Mammary epithelial cell (primary cell): ENCODE data around the gene LTBR.

Experiments
- EZH2 ChIP-seq: IDR thresholded peaks from 2 replicates; pipeline ENCODE4 v1.6.1; 2012; ENCODE audit warnings: low read length, inconsistent platforms, borderline replicate concordance
- TF ChIP-seq, protein P1 (sequence below), 2 donors: IDR thresholded peaks in 1 of 2; conservative IDR thresholded peaks in 1 of 2; 2 replicates each; pipeline ENCODE4 v1.5.1; 2011 to 2012; ENCODE audit warnings: inconsistent platforms in 2 of 2, low read length in 2 of 2, mild to moderate bottlenecking in 2 of 2, control low read depth in 1 of 2, low read depth in 1 of 2; ENCODE audit not compliant: insufficient read depth in 1 of 2; ENCODE audit errors: extremely low read depth in 1 of 2

DNA sequence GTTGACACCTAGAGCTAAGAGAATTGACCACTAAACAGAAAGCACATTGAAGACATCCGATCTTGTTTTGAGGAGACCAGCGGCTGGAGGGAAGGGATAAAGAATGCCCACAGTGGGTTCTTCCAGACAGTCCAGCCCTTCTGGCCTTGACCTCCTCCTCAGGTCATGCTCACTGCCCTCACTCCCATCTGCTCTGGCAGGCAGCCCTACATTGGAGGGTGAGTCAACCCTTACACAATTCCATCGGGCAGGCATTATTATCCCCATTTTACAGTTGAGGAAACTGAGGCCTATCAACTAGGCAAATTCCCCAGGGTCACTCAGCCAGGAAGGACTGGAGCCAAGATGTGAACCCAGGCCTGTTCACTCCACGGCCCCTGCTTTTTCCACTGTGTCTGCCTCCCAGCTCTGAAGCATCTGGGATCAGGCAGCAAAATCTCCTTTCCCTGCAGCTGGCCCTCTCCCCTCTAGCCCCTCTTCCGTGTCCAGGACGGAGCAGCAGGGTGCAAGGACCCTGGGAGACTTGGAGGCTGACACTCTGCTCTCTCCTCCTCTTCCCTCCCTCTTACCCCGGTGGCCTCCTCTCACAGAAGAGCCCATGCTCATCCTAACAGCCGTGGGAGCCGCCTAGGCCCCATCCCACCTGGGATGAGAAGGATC lies 13.9 kb upstream of the LTBR start:
- TF ChIP-seq, protein P1, sequence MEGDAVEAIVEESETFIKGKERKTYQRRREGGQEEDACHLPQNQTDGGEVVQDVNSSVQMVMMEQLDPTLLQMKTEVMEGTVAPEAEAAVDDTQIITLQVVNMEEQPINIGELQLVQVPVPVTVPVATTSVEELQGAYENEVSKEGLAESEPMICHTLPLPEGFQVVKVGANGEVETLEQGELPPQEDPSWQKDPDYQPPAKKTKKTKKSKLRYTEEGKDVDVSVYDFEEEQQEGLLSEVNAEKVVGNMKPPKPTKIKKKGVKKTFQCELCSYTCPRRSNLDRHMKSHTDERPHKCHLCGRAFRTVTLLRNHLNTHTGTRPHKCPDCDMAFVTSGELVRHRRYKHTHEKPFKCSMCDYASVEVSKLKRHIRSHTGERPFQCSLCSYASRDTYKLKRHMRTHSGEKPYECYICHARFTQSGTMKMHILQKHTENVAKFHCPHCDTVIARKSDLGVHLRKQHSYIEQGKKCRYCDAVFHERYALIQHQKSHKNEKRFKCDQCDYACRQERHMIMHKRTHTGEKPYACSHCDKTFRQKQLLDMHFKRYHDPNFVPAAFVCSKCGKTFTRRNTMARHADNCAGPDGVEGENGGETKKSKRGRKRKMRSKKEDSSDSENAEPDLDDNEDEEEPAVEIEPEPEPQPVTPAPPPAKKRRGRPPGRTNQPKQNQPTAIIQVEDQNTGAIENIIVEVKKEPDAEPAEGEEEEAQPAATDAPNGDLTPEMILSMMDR (conservative IDR thresholded peaks at IDR 0.05 in 1 of 2, IDR thresholded peaks at IDR 0.05 in 1 of 2; ENCODE audit: extremely low read depth in 1 of 2, insufficient read depth in 1 of 2, low read depth in 1 of 2, low read length in 2 of 2), result no peak
- TF ChIP-seq EZH2, result no peak
